HepG2 (cell line): ENCODE results near the gene NEURL1B.

ENCODE experiments used
- AFF4 ChIP-seq: sonication (generic); formaldehyde crosslinking; IDR thresholded peaks from 2 replicates; pipeline ENCODE4 v1.4.0; 2020; ENCODE audit warnings: missing genetic modification reagents
- AGO2 ChIP-seq: fragments of 200-400 bp; formaldehyde crosslinking; optimal IDR thresholded peaks from 2 replicates; pipeline ENCODE3; 2017; ENCODE audit warnings: mild to moderate bottlenecking, low read depth, low read length, moderate library complexity
- ATF2 ChIP-seq: sonication (generic); formaldehyde crosslinking; IDR thresholded peaks from 2 replicates; pipeline ENCODE4 v1.4.0; 2020; ENCODE audit warnings: missing genetic modification reagents
- BORCS8-MEF2B ChIP-seq: sonication (generic); formaldehyde crosslinking; IDR thresholded peaks from 2 replicates; pipeline ENCODE4 v1.8.0; 2022; ENCODE audit warnings: mild to moderate bottlenecking, missing genetic modification reagents
- CTCF ChIP-seq: sonication (generic); formaldehyde crosslinking; IDR thresholded peaks from 2 replicates; pipeline ENCODE4 v1.5.0; 2020; ENCODE audit warnings: mild to moderate bottlenecking, missing genetic modification reagents, moderate library complexity
- ESRRA ChIP-seq: sonication (generic); formaldehyde crosslinking; IDR thresholded peaks from 2 replicates; pipeline ENCODE4 v1.5.1; 2020; ENCODE audit warnings: mild to moderate bottlenecking, low read depth, missing genetic modification reagents
- GPBP1L1 ChIP-seq: sonication (generic); formaldehyde crosslinking; IDR thresholded peaks from 2 replicates; pipeline ENCODE4 v1.5.0; 2020; ENCODE audit warnings: mild to moderate bottlenecking, missing genetic modification reagents
- NBN ChIP-seq: fragments of 450-650 bp; conservative IDR thresholded peaks from 2 replicates; pipeline ENCODE4 v1.6.1; 2017
- POLR2A ChIP-seq, 2 experiments: IDR thresholded peaks; 2 replicates each; pipeline ENCODE4 v1.6.1; 2011; ENCODE audit warnings: low read depth in 2 of 2, low read length in 2 of 2, mild to moderate bottlenecking in 1 of 2, moderate library complexity in 1 of 2; ENCODE audit not compliant: insufficient read depth in 1 of 2
- RNF2 ChIP-seq: fragments of 450-650 bp; conservative IDR thresholded peaks from 2 replicates; pipeline ENCODE4 v1.6.1; 2016; ENCODE audit warnings: low read depth
- SP1 ChIP-seq, 2 experiments: fragments of 450-650 bp in 1 of 2; sonication (generic) in 1 of 2; formaldehyde crosslinking in 1 of 2; IDR thresholded peaks; 2 replicates each; pipeline versions ENCODE4 v1.4.0 to v1.6.1; 2016 to 2020; ENCODE audit warnings: missing genetic modification reagents in 1 of 2
- ZNF10 ChIP-seq: sonication (generic); formaldehyde crosslinking; IDR thresholded peaks from 2 replicates; pipeline ENCODE4 v1.4.0; 2020; ENCODE audit warnings: mild to moderate bottlenecking, low read depth, missing genetic modification reagents, borderline replicate concordance
- ZNF17 ChIP-seq: sonication (generic); formaldehyde crosslinking; IDR thresholded peaks from 2 replicates; pipeline ENCODE4 v1.5.0; 2020; ENCODE audit warnings: mild to moderate bottlenecking, missing genetic modification reagents

GRCh38 chr5:172668594-172669071 lies 27.6 kb downstream of the NEURL1B start:
- TF ChIP-seq GPBP1L1 (CRISPR knock-in tag) (no peak), SP1 (IDR thresholded peaks at IDR 0.05) (no peak), SP1 (CRISPR knock-in tag; IDR thresholded peaks at IDR 0.05) (no peak), CTCF (CRISPR knock-in tag) (no peak), RNF2 (no peak), AGO2 (no peak), POLR2A (IDR thresholded peaks at IDR 0.05; ENCODE audit: insufficient read depth in 1 of 2, low read depth in 2 of 2, low read length in 2 of 2) (no peak), ZNF10 (CRISPR knock-in tag) (no peak), AFF4 (CRISPR knock-in tag) (no peak), NBN (no peak), ATF2 (CRISPR knock-in tag) (no peak), ZNF17 (CRISPR knock-in tag) (no peak), ESRRA (CRISPR knock-in tag) (no peak), BORCS8-MEF2B (CRISPR knock-in tag) (no peak)
